GM12878 (cell line): ENCODE measurements around the gene PGM2L1. TPM values are rescaled to one million over a fixed set of nuclear protein-coding genes. Genes with fewer than 3 reads are reported as not detected.

Experiments
- EED ChIP-seq: sonication (generic); IDR thresholded peaks from 2 replicates; pipeline ENCODE4 v1.6.1; 2016; ENCODE audit warnings: antibody characterized with exemption, low read depth
- ESRRA ChIP-seq: IDR thresholded peaks from 2 replicates; pipeline ENCODE4 v1.6.1; 2012; ENCODE audit warnings: mild to moderate bottlenecking, low read length, improper control_type of control experiment
- FOS ChIP-seq: IDR thresholded peaks from 3 replicates; pipeline ENCODE4 v1.6.1; 2011; ENCODE audit warnings: borderline replicate concordance; ENCODE audit not compliant: insufficient read length; ENCODE audit errors: extremely low read depth
- MXI1 ChIP-seq: fragments of 150-350 bp; IDR thresholded peaks from 2 replicates; pipeline ENCODE4 v1.6.1; 2011; ENCODE audit warnings: low read depth, mild to moderate bottlenecking, inconsistent platforms, low read length, improper control_type of control experiment
- NFXL1 ChIP-seq: fragments of 450-650 bp; IDR thresholded peaks from 2 replicates; pipeline ENCODE4 v1.6.1; 2017; ENCODE audit warnings: antibody characterized with exemption, mild to moderate bottlenecking, borderline replicate concordance
- NFYB ChIP-seq: IDR thresholded peaks from 2 replicates; pipeline ENCODE4 v1.6.1; 2011; ENCODE audit warnings: low read depth, mild to moderate bottlenecking, low read length, improper control_type of control experiment, moderate library complexity; ENCODE audit not compliant: insufficient read depth
- PML ChIP-seq: IDR thresholded peaks from 2 replicates; pipeline ENCODE4 v1.6.1; 2012; ENCODE audit warnings: low read length, inconsistent platforms
- POU2F2 ChIP-seq: IDR thresholded peaks from 3 replicates; pipeline ENCODE4 v1.6.1; 2011; ENCODE audit warnings: low read depth, mild to moderate bottlenecking, low read length, borderline replicate concordance
- SREBF1 ChIP-seq: IDR thresholded peaks from 2 replicates; pipeline ENCODE4 v1.6.1; 2012; ENCODE audit warnings: mild to moderate bottlenecking, low read length
- SREBF2 ChIP-seq: IDR thresholded peaks from 2 replicates; pipeline ENCODE4 v1.6.1; 2012; ENCODE audit warnings: mild to moderate bottlenecking, low read length
- YY1 ChIP-seq: IDR thresholded peaks from 2 replicates; pipeline ENCODE4 v1.6.1; 2011; ENCODE audit warnings: low read depth, mild to moderate bottlenecking, low read length
- ZNF207 ChIP-seq: fragments of 450-650 bp; IDR thresholded peaks from 2 replicates; pipeline ENCODE4 v1.6.1; 2014; ENCODE audit warnings: antibody characterized with exemption, mild to moderate bottlenecking, borderline replicate concordance
- ZNF24 ChIP-seq: fragments of 450-650 bp; IDR thresholded peaks from 2 replicates; pipeline ENCODE4 v1.6.1; 2017; ENCODE audit warnings: antibody characterized with exemption, mild to moderate bottlenecking
- polyA plus RNA-seq, 11 experiments: library from polyadenylated mRNA; depleted of rRNA in 4 of 11; unstranded in 6 of 11; stranded (reverse) in 5 of 11; fragments of >200 nt; fragmentation: Nextera tagmentation in 4 of 11; fragmentation: Illumina TruSeq in 1 of 11; extraction: Ambion mirVana in 4 of 11; extraction: Trizol in 1 of 11; gene quantifications; 1 replicate in 1 of 11; 2 replicates in 10 of 11; pipeline versions ENCODE4 v1.2.1 to v1.2.3, GENCODE V29; 2011 to 2016; ENCODE audit warnings: inconsistent platforms in 2 of 11, missing spikeins in 2 of 11, low read depth in 1 of 11
- total RNA-seq, 4 experiments: library from RNA; depleted of rRNA in 3 of 4; stranded (reverse); fragments of >200 nt in 3 of 4; fragmentation: Illumina TruSeq in 1 of 4; extraction: Trizol in 1 of 4; gene quantifications; 2 replicates each; pipeline versions ENCODE4 v1.2.1 to v1.2.3, GENCODE V29; 2013 to 2021
- TF ChIP-seq, protein P1 (sequence below): fragments of 450-650 bp; IDR thresholded peaks from 2 replicates; pipeline ENCODE4 v1.6.1; 2017; ENCODE audit warnings: low read depth, mild to moderate bottlenecking, moderate library complexity
- TF ChIP-seq, protein P2 (sequence below): fragments of 450-650 bp; IDR thresholded peaks from 2 replicates; pipeline ENCODE4 v1.6.1; 2018; ENCODE audit warnings: borderline replicate concordance, mild to moderate bottlenecking; ENCODE audit not compliant: partially characterized antibody
- TF ChIP-seq, protein P3 (sequence below): fragments of 150-350 bp; IDR thresholded peaks from 2 replicates; pipeline ENCODE4 v1.6.1; 2016; ENCODE audit warnings: low read depth, low read length
- TF ChIP-seq, protein P4 (sequence below): fragments of 450-650 bp; IDR thresholded peaks from 2 replicates; pipeline ENCODE4 v1.6.1; 2014; ENCODE audit warnings: mild to moderate bottlenecking
- TF ChIP-seq, protein P5 (sequence below): fragments of 450-650 bp; IDR thresholded peaks from 2 replicates; pipeline ENCODE4 v1.6.1; 2016; ENCODE audit warnings: mild to moderate bottlenecking

PGM2L1 gene
- total and polyA plus RNA-seq, 10 of the 15 experiments (the other 5 are each of a cell fraction or from before 2014, with no cell fraction given): 0.04 to 0.20 (median 0.13) TPM; not detected in 1

DNA sequence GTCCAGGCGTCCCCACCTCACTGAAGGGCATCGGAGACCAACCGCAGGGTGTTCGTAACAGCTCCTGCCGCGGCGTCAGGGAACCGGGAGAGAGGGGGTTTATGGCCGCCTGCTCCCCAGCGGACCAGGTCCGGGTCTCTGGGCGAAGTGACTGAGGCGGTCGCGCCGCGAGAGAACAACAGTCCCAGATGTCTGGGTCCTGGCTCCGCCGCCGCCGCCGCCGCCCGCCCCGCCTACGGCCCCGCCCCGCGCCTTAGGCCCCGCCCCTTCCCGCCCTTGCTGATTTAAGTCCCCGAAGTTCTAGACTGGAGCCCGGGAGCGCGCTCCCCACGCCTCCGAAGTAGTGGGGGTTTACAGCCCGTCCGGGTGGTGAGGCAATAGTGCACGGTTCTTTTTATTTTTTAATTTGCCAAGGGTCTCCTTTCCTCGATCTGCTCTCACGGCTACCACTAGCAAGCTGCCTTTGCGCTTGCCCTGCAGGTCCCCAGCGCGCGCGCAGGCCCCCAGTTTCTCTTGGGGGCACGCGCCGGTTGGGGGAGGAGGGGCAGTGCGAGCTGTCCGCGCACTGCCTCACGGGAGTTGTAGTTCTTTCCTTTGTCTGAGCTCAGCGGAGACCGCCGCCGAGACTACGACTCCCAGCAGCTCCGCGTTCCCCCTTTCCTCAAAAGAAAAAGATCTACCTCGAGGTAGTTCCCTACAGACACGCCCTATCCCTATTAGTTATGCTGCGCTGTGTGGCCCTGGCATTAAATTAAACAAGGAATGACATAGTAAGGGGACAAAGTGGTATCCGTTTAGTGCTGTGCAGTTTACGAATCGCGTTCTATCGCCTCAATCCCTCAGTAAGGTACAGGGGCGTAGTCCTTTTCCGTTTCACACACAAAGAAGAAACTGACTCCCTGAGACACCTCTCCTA is at the start of gene PGM2L1 (continued):
- TF ChIP-seq, protein P1, sequence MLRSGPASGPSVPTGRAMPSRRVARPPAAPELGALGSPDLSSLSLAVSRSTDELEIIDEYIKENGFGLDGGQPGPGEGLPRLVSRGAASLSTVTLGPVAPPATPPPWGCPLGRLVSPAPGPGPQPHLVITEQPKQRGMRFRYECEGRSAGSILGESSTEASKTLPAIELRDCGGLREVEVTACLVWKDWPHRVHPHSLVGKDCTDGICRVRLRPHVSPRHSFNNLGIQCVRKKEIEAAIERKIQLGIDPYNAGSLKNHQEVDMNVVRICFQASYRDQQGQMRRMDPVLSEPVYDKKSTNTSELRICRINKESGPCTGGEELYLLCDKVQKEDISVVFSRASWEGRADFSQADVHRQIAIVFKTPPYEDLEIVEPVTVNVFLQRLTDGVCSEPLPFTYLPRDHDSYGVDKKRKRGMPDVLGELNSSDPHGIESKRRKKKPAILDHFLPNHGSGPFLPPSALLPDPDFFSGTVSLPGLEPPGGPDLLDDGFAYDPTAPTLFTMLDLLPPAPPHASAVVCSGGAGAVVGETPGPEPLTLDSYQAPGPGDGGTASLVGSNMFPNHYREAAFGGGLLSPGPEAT: no peak; the same call in 1 of the 2 replicates
- no peak for TF ChIP-seq ZNF24
- no peak for TF ChIP-seq SREBF2
- no peak for TF ChIP-seq ESRRA
- no peak for TF ChIP-seq PML
- TF ChIP-seq, protein P2, sequence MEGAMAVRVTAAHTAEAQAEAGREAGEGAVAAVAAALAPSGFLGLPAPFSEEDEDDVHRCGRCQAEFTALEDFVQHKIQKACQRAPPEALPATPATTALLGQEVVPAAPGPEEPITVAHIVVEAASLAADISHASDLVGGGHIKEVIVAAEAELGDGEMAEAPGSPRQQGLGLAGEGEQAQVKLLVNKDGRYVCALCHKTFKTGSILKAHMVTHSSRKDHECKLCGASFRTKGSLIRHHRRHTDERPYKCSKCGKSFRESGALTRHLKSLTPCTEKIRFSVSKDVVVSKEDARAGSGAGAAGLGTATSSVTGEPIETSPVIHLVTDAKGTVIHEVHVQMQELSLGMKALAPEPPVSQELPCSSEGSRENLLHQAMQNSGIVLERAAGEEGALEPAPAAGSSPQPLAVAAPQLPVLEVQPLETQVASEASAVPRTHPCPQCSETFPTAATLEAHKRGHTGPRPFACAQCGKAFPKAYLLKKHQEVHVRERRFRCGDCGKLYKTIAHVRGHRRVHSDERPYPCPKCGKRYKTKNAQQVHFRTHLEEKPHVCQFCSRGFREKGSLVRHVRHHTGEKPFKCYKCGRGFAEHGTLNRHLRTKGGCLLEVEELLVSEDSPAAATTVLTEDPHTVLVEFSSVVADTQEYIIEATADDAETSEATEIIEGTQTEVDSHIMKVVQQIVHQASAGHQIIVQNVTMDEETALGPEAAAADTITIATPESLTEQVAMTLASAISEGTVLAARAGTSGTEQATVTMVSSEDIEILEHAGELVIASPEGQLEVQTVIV: no peak
- no peak for TF ChIP-seq POU2F2
- TF ChIP-seq MXI1: peak; percentile 78; the same call in 1 of the 2 replicates
- TF ChIP-seq, protein P3, sequence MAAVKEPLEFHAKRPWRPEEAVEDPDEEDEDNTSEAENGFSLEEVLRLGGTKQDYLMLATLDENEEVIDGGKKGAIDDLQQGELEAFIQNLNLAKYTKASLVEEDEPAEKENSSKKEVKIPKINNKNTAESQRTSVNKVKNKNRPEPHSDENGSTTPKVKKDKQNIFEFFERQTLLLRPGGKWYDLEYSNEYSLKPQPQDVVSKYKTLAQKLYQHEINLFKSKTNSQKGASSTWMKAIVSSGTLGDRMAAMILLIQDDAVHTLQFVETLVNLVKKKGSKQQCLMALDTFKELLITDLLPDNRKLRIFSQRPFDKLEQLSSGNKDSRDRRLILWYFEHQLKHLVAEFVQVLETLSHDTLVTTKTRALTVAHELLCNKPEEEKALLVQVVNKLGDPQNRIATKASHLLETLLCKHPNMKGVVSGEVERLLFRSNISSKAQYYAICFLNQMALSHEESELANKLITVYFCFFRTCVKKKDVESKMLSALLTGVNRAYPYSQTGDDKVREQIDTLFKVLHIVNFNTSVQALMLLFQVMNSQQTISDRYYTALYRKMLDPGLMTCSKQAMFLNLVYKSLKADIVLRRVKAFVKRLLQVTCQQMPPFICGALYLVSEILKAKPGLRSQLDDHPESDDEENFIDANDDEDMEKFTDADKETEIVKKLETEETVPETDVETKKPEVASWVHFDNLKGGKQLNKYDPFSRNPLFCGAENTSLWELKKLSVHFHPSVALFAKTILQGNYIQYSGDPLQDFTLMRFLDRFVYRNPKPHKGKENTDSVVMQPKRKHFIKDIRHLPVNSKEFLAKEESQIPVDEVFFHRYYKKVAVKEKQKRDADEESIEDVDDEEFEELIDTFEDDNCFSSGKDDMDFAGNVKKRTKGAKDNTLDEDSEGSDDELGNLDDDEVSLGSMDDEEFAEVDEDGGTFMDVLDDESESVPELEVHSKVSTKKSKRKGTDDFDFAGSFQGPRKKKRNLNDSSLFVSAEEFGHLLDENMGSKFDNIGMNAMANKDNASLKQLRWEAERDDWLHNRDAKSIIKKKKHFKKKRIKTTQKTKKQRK: no peak
- TF ChIP-seq, protein P4, sequence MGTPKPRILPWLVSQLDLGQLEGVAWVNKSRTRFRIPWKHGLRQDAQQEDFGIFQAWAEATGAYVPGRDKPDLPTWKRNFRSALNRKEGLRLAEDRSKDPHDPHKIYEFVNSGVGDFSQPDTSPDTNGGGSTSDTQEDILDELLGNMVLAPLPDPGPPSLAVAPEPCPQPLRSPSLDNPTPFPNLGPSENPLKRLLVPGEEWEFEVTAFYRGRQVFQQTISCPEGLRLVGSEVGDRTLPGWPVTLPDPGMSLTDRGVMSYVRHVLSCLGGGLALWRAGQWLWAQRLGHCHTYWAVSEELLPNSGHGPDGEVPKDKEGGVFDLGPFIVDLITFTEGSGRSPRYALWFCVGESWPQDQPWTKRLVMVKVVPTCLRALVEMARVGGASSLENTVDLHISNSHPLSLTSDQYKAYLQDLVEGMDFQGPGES: peak; percentile 42; the same call in 1 of the 2 replicates
- peak; percentile 77; the same call in 1 of the 2 replicates for TF ChIP-seq ZNF207
- no peak for TF ChIP-seq NFXL1
- TF ChIP-seq YY1: 0 out of 2 replicates have a peak, but pooled peaks have one; percentile 51
- no peak for TF ChIP-seq FOS
- no peak for TF ChIP-seq EED
- TF ChIP-seq, protein P5, sequence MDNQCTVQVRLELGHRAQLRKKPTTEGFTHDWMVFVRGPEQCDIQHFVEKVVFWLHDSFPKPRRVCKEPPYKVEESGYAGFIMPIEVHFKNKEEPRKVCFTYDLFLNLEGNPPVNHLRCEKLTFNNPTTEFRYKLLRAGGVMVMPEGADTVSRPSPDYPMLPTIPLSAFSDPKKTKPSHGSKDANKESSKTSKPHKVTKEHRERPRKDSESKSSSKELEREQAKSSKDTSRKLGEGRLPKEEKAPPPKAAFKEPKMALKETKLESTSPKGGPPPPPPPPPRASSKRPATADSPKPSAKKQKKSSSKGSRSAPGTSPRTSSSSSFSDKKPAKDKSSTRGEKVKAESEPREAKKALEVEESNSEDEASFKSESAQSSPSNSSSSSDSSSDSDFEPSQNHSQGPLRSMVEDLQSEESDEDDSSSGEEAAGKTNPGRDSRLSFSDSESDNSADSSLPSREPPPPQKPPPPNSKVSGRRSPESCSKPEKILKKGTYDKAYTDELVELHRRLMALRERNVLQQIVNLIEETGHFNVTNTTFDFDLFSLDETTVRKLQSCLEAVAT: no peak
- peak; percentile 82 for TF ChIP-seq SREBF1
- TF ChIP-seq NFYB: no peak
